Esophagus (tissue), 2 donors: ENCODE data around the gene PPIL1. TPM values are rescaled to one million over a fixed set of nuclear protein-coding genes. Genes with fewer than 3 reads are reported as not detected.

Experiments used
- H3K27ac ChIP-seq, 2 donors: one replicate each; pipeline ENCODE4 v1.5.1; 2013; ENCODE audit warnings: low read depth in 2 of 2, mild to moderate bottlenecking in 2 of 2, inconsistent platforms in 1 of 2, low read length in 1 of 2, moderate library complexity in 1 of 2
- H3K27me3 ChIP-seq, 2 donors: one replicate each; pipeline ENCODE4 v1.6.1; 2013; ENCODE audit warnings: low read length in 2 of 2, control low read depth in 1 of 2, mild to moderate bottlenecking in 1 of 2; ENCODE audit not compliant: insufficient read depth in 2 of 2, control insufficient read depth in 1 of 2
- H3K36me3 ChIP-seq, 2 donors: one replicate each; pipeline ENCODE4 v1.6.1; 2013; ENCODE audit warnings: low read length in 1 of 2; ENCODE audit not compliant: control insufficient read depth in 2 of 2, insufficient read depth in 2 of 2
- H3K4me1 ChIP-seq, 2 donors: one replicate each; pipeline ENCODE4 v1.6.1; 2013; ENCODE audit warnings: low read length in 1 of 2; ENCODE audit not compliant: control insufficient read depth in 2 of 2, insufficient read depth in 2 of 2
- H3K4me3 ChIP-seq, 2 donors: one replicate each; pipeline ENCODE4 v1.5.1; 2013; ENCODE audit warnings: low read length in 2 of 2, mild to moderate bottlenecking in 2 of 2, low read depth in 1 of 2, moderate library complexity in 1 of 2
- H3K9me3 ChIP-seq, 2 donors: one replicate each; pipeline ENCODE4 v1.6.1; 2013; ENCODE audit warnings: mild to moderate bottlenecking in 2 of 2, low read depth in 1 of 2, low read length in 1 of 2, moderate library complexity in 1 of 2; ENCODE audit not compliant: control insufficient read depth in 2 of 2, insufficient read depth in 1 of 2
- WGBS, 2 donors: extraction: QIAGEN DNeasy Blood & Tissue Kit; methylation state at CpG; one replicate each; pipeline ENCODE4 v1.1.7; 2013; 5-methylcytosine and 5-hydroxymethylcytosine counted together
- polyA plus RNA-seq, 2 donors: library from polyadenylated mRNA; stranded (reverse); fragments of 200-250 nt; gene quantifications; one replicate each; pipeline ENCODE4 v1.2.3, GENCODE V29; 2013
- donor health status: healthy with polysubstance abuse.
- donor health status: Bipolar disorder and iron deficiency.

The PPIL1 gene
- polyA plus RNA-seq, 2 donors, result 12.0 to 20.6 TPM

GRCh38 chr6:36848658-36849441, 25.8 kb downstream of the PPIL1 start:
- 28 to 35% methylated on average over 26 of the region's 26 CpGs for WGBS, 2 donors
- H3K4me1 ChIP-seq, result no peaks in the 10 kb centered on the region
- no peaks in the 10 kb centered on the region for H3K27me3 ChIP-seq
- peak overlapping the region in 1 of 2 donors; percentile 47 for H3K27ac ChIP-seq
- no peaks in the 10 kb centered on the region for H3K9me3 ChIP-seq
- no peaks in the 10 kb centered on the region for H3K36me3 ChIP-seq
- H3K4me3 ChIP-seq, result no peak overlapping the region

GRCh38 chr6:36847991-36848390, 26.6 kb downstream of the PPIL1 start:
- H3K36me3 ChIP-seq, result no peaks in the 10 kb centered on the region
- H3K9me3 ChIP-seq, result no peaks in the 10 kb centered on the region
- no peaks in the 10 kb centered on the region for H3K27me3 ChIP-seq
- 88 to 95% methylated on average over 6 of the region's 6 CpGs for WGBS, 2 donors
- H3K27ac ChIP-seq, result no peak overlapping the region
- no peak overlapping the region for H3K4me3 ChIP-seq
- H3K4me1 ChIP-seq, result peaks cover 0 to 4% of the 10 kb centered on the region in 2 donors

GRCh38 chr6:36847152-36847551, 27.5 kb downstream of the PPIL1 start:
- H3K27ac ChIP-seq, result no peak overlapping the region

DNA sequence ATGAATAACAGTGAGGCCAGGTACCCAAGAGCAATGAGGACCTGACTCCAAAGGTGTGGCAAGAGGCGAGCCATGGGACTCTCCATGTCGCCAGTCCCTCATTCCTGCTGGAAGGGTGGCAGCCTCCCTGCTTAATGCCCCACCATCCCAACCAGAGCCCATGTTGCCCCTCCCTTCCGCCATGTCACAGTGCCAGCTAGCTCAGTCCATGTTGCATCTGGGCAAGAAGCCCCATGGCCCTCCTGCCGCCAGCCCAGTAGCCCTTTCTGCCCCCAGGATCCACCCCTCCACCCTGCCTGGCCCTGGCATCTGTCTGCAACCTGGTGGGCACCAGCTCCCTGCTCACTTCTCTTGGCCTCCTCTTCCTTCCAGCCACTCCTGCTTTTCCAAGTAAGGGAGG, 29.4 kb downstream of the PPIL1 start:
- 79 to 94% methylated on average over 4 of the region's 4 CpGs for WGBS, 2 donors
- Histone ChIP-seq H3K27ac (no peak overlapping the region), H3K4me3 (no peak overlapping the region), H3K36me3 (no peaks in the 10 kb centered on the region), H3K4me1 (peaks cover 0 to 10% of the 10 kb centered on the region in 2 donors), H3K27me3 (no peaks in the 10 kb centered on the region), H3K9me3 (no peaks in the 10 kb centered on the region)

More at GRCh38 chr6:36847152-36847551, 27.5 kb downstream of the PPIL1 start:
- Histone ChIP-seq H3K9me3 (no peaks in the 10 kb centered on the region), H3K4me3 (no peak overlapping the region), H3K4me1 (peaks cover 0 to 4% of the 10 kb centered on the region in 2 donors), H3K27me3 (no peaks in the 10 kb centered on the region), H3K36me3 (no peaks in the 10 kb centered on the region)
- whole genome bisulfite sequencing, 2 donors, result 89 to 92% methylated on average over 4 of the region's 4 CpGs

DNA sequence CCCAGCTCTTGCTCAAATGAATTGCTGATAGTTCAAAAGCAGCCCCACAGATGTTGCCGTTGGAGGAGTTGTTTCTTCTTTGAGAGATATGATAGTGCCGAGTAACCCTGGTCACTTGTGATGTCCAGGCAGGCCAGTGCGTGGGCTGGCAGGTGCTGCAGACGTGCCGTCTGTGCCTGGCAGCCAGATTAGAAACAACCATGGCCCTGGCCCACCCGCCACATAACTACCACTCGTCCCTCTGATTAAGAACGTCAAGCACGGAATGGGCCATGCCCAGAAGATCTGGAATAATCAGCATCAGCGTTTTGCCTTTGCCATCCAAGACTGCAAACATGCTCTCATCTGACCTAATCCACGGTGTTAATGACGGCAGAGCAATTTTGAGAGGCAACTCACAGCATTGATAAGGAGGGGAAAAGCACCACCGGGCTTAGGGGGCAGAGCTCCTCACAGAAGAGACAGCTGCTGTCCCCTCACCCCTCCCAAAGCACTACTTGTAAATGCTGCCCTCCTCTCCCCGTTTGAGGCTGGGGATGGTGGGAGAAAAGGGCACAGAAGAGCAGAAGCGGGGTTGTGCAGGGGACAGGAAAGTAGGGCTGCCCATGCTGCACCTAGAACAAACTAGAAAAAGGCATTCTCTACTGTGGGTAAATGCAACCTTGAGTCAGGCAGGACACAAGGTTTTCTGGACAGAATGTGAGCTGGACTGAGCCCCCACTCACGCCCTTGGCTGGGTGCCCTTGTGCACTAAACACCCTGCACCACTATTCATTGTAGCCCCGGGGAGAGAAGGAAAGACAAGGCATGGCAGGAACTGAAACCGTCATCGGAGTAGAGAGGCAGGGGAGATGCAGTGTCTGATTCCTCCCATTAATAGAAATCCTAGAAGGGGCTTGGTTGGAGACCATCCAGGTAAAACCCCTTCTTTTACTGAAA, 30.1 kb downstream of the PPIL1 start:
- 76 to 77% methylated on average over 19 of the region's 19 CpGs for WGBS, 2 donors
- H3K36me3 ChIP-seq, result no peaks in the 10 kb centered on the region
- peaks cover 4 to 14% of the 10 kb centered on the region in 2 donors for H3K4me1 ChIP-seq
- H3K9me3 ChIP-seq, result no peaks in the 10 kb centered on the region
- no peaks in the 10 kb centered on the region for H3K27me3 ChIP-seq
- H3K4me3 ChIP-seq, result no peak overlapping the region
- H3K27ac ChIP-seq, result no peak overlapping the region

DNA sequence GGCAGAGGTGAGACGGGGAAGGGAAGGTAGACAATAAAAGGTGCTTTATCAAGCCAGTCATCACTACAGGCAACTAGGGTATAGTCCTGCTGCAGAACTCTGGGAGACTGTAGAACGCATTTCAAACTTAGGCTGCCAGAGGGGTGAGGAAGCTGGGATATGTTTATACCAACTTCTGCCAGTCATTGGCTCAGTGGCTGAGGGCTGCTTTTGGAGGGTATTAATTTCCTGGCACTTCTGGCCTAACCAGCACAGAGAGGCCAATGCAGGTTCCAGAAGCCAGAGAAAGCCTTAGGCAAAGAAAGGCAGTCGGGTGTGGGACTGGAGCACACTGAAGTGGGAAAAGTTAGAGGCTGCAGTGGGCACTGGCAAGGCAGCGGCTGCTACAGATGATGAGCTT, 31.4 kb downstream of the PPIL1 start:
- no peaks in the 10 kb centered on the region for H3K9me3 ChIP-seq
- no peak overlapping the region for H3K4me3 ChIP-seq
- H3K36me3 ChIP-seq, result no peaks in the 10 kb centered on the region
- WGBS, 2 donors, result 60 to 67% methylated on average over 4 of the region's 4 CpGs
- no peaks in the 10 kb centered on the region for H3K27me3 ChIP-seq
- H3K27ac ChIP-seq, result no peak overlapping the region
- peaks cover 8 to 14% of the 10 kb centered on the region in 2 donors for H3K4me1 ChIP-seq

GRCh38 chr6:36841756-36842155, 32.8 kb downstream of the PPIL1 start:
- Histone ChIP-seq H3K27me3 (no peaks in the 10 kb centered on the region), H3K4me1 (peaks cover 8 to 14% of the 10 kb centered on the region in 2 donors), H3K36me3 (no peaks in the 10 kb centered on the region), H3K4me3 (no peak overlapping the region), H3K27ac (no peak overlapping the region), H3K9me3 (no peaks in the 10 kb centered on the region)
- WGBS, 2 donors, result 81 to 88% methylated on average over 2 of the region's 2 CpGs

GRCh38 chr6:36840432-36841403, 33.9 kb downstream of the PPIL1 start:
- Histone ChIP-seq H3K27ac (no peak overlapping the region), H3K9me3 (no peaks in the 10 kb centered on the region), H3K27me3 (no peaks in the 10 kb centered on the region), H3K36me3 (no peaks in the 10 kb centered on the region), H3K4me1 (peaks cover 8 to 14% of the 10 kb centered on the region in 2 donors), H3K4me3 (peak overlapping the region in 1 of 2 donors; percentile 45)
- WGBS, 2 donors, result 12 to 23% methylated on average over 31 to 44 of the region's 44 CpGs
